Ectodermal cell (in vitro differentiated cells): ENCODE measurements around the gene DPY19L3.
"Not testable (repeated sequence)": the region's sequence is repeated elsewhere in the genome, so short reads cannot be mapped to it uniquely, and the experiment has no call there.

Source experiments
- H3K27ac ChIP-seq: 2 replicates; pipeline ENCODE4 v1.7.0; 2013; ENCODE audit warnings: mild to moderate bottlenecking, low read depth, low read length; ENCODE audit not compliant: insufficient read depth, poor library complexity, severe bottlenecking
- H3K27me3 ChIP-seq: 2 replicates; pipeline ENCODE4 v1.7.0; 2013; ENCODE audit warnings: mild to moderate bottlenecking, low read length; ENCODE audit not compliant: insufficient read depth, control insufficient read depth, poor library complexity, severe bottlenecking
- H3K36me3 ChIP-seq: one replicate; pipeline ENCODE4 v1.7.0; 2013; ENCODE audit warnings: low read length; ENCODE audit not compliant: control insufficient read depth, insufficient read depth
- H3K4me1 ChIP-seq: one replicate; pipeline ENCODE4 v1.7.0; 2013; ENCODE audit warnings: low read length; ENCODE audit not compliant: control insufficient read depth, insufficient read depth
- H3K4me3 ChIP-seq: 2 replicates; pipeline ENCODE4 v1.7.0; 2013; ENCODE audit warnings: low read depth, low read length, control low read depth; ENCODE audit not compliant: insufficient read depth
- H3K9me3 ChIP-seq: 2 replicates; pipeline ENCODE4 v1.7.0; 2013; ENCODE audit warnings: mild to moderate bottlenecking, low read length, moderate library complexity; ENCODE audit not compliant: control insufficient read depth
- WGBS, 2 experiments: methylation state at CpG; one replicate each; pipeline ENCODE4 v1.1.7; 2013; ENCODE audit warnings: missing lambda C conversion rate in 2 of 2; 5-methylcytosine and 5-hydroxymethylcytosine counted together

Gene DPY19L3

GRCh38 chr19:32415246-32415645, 9.7 kb downstream of the DPY19L3 start:
- no peak overlapping the region for H3K4me3 ChIP-seq
- peaks cover 39% of the 10 kb centered on the region for H3K36me3 ChIP-seq
- H3K27ac ChIP-seq = no peak overlapping the region
- H3K4me1 ChIP-seq = no peaks in the 10 kb centered on the region
- WGBS, 2 experiments = 91 to 98% methylated on average over 5 of the region's 5 CpGs
- H3K27me3 ChIP-seq = no peaks in the 10 kb centered on the region
- H3K9me3 ChIP-seq = no peaks in the 10 kb centered on the region

- Histone ChIP-seq H3K9me3 (no peaks in the 10 kb centered on the region), H3K36me3 (peaks cover 35% of the 10 kb centered on the region), H3K4me1 (no peaks in the 10 kb centered on the region), H3K27me3 (no peaks in the 10 kb centered on the region), H3K27ac (no peak overlapping the region), H3K4me3 (no peak overlapping the region)
- WGBS, 2 experiments = 94 to 96% methylated on average over 5 of the region's 5 CpGs
These were observed 10.1 kb downstream of the DPY19L3 start for GRCh38 chr19:32415669-32416068.

- Histone ChIP-seq H3K4me1 (no peaks in the 10 kb centered on the region), H3K36me3 (peaks cover 29% of the 10 kb centered on the region), H3K9me3 (no peaks in the 10 kb centered on the region), H3K27me3 (no peaks in the 10 kb centered on the region), H3K27ac (no peak overlapping the region), H3K4me3 (no peak overlapping the region)
- 91 to 96% methylated on average over 8 of the region's 8 CpGs for WGBS, 2 experiments
These were observed 11.3 kb downstream of the DPY19L3 start for GRCh38 chr19:32416749-32417456.

- Histone ChIP-seq H3K4me1 (no peaks in the 10 kb centered on the region), H3K4me3 (no peak overlapping the region), H3K27me3 (no peaks in the 10 kb centered on the region), H3K9me3 (no peaks in the 10 kb centered on the region), H3K36me3 (peaks cover 22% of the 10 kb centered on the region), H3K27ac (no peak overlapping the region)
- WGBS, 2 experiments = 95 to 99% methylated on average over 2 of the region's 3 CpGs
These were observed 12.6 kb downstream of the DPY19L3 start for GRCh38 chr19:32418155-32418554.

GRCh38 chr19:32421589-32422361, 16.2 kb downstream of the DPY19L3 start:
- WGBS, 2 experiments = 75 to 81% methylated on average over 6 to 7 of the region's 7 CpGs
- Histone ChIP-seq H3K27ac (no peak overlapping the region), H3K9me3 (no peaks in the 10 kb centered on the region), H3K4me3 (no peak overlapping the region), H3K4me1 (no peaks in the 10 kb centered on the region), H3K36me3 (peaks cover 8% of the 10 kb centered on the region), H3K27me3 (no peaks in the 10 kb centered on the region)

GRCh38 chr19:32422435-32422834, 16.9 kb downstream of the DPY19L3 start:
- no peaks in the 10 kb centered on the region for H3K9me3 ChIP-seq
- no peaks in the 10 kb centered on the region for H3K27me3 ChIP-seq
- H3K4me1 ChIP-seq = no peaks in the 10 kb centered on the region
- no peak overlapping the region for H3K4me3 ChIP-seq
- 83 to 94% methylated on average over 2 of the region's 3 CpGs for WGBS, 2 experiments
- no peak overlapping the region for H3K27ac ChIP-seq
- peaks cover 3% of the 10 kb centered on the region for H3K36me3 ChIP-seq

- not testable (repeated sequence) for H3K27me3 ChIP-seq, H3K36me3 ChIP-seq, H3K9me3 ChIP-seq, H3K27ac ChIP-seq, H3K4me1 ChIP-seq, H3K4me3 ChIP-seq
- WGBS, 2 experiments = 85 to 94% methylated on average over 3 of the region's 3 CpGs
These were observed 18.4 kb downstream of the DPY19L3 start for GRCh38 chr19:32423944-32424343.

- H3K4me1 ChIP-seq = no peaks in the 10 kb centered on the region
- no peak overlapping the region for H3K4me3 ChIP-seq
- no peaks in the 10 kb centered on the region for H3K27me3 ChIP-seq
- WGBS, 2 experiments = 95 to 96% methylated on average over 2 of the region's 3 CpGs
- H3K27ac ChIP-seq = no peak overlapping the region
- H3K9me3 ChIP-seq = no peaks in the 10 kb centered on the region
- H3K36me3 ChIP-seq = no peaks in the 10 kb centered on the region
These were observed 22.0 kb downstream of the DPY19L3 start for GRCh38 chr19:32427536-32427935.

GRCh38 chr19:32436692-32437091, 31.1 kb downstream of the DPY19L3 start:
- 95 to 99% methylated on average over 5 to 6 of the region's 6 CpGs for WGBS, 2 experiments
- Histone ChIP-seq H3K9me3 (no peaks in the 10 kb centered on the region), H3K27me3 (no peaks in the 10 kb centered on the region), H3K4me1 (no peaks in the 10 kb centered on the region), H3K27ac (no peak overlapping the region), H3K36me3 (peaks cover 3% of the 10 kb centered on the region), H3K4me3 (no peak overlapping the region)

- Histone ChIP-seq H3K27me3 (no peaks in the 10 kb centered on the region), H3K4me3 (no peak overlapping the region), H3K4me1 (no peaks in the 10 kb centered on the region), H3K9me3 (no peaks in the 10 kb centered on the region), H3K27ac (no peak overlapping the region), H3K36me3 (peaks cover 4% of the 10 kb centered on the region)
- WGBS, 2 experiments = 95 to 100% methylated on average over 1 of the region's 1 CpG
These were observed 31.5 kb downstream of the DPY19L3 start for GRCh38 chr19:32437096-32437495.
